HG03469 (cell line): ENCODE data around the gene CTNNA3.

Experiments used
- ATAC-seq: cut with Tn5 transposase; IDR thresholded peaks from one replicate; pipeline ENCODE4 v1.9.1; 2021; ENCODE audit warnings: mild to moderate bottlenecking, moderate library complexity, moderate number of reproducible peaks; ENCODE audit not compliant: unreplicated experiment

CTNNA3 gene

GRCh38 chr10:66192162-66192831 lies 1503.7 kb downstream of the CTNNA3 start:
- no peak for ATAC-seq

GRCh38 chr10:66190413-66190812 lies 1505.6 kb downstream of the CTNNA3 start:
- no peak for ATAC-seq

GRCh38 chr10:66189271-66189670 lies 1506.7 kb downstream of the CTNNA3 start:
- ATAC-seq: no peak

- ATAC-seq: no peak
Measured at GRCh38 chr10:66187053-66187733, 1508.8 kb downstream of the CTNNA3 start.

- ATAC-seq: no peak
Measured at GRCh38 chr10:66183028-66183427, 1513.0 kb downstream of the CTNNA3 start.

- peak; percentile 84 for ATAC-seq
Measured at GRCh38 chr10:66180581-66181318, 1515.2 kb downstream of the CTNNA3 start.

- no peak for ATAC-seq
Measured at GRCh38 chr10:66180021-66180420, 1516.0 kb downstream of the CTNNA3 start.

- no peak for ATAC-seq
Measured at GRCh38 chr10:66176772-66177171, 1519.2 kb downstream of the CTNNA3 start.

- no peak for ATAC-seq
Measured at GRCh38 chr10:66167816-66168215, 1528.2 kb downstream of the CTNNA3 start.

GRCh38 chr10:66162560-66163143 lies 1533.3 kb downstream of the CTNNA3 start:
- ATAC-seq: no peak

- no peak for ATAC-seq
Measured at GRCh38 chr10:66151346-66151745, 1544.6 kb downstream of the CTNNA3 start.

- no peak for ATAC-seq
Measured at GRCh38 chr10:66148312-66148711, 1547.7 kb downstream of the CTNNA3 start.

- no peak for ATAC-seq
Measured at GRCh38 chr10:66144016-66144415, 1552.0 kb downstream of the CTNNA3 start.

- ATAC-seq: no peak
Measured at GRCh38 chr10:66102756-66103155, 1593.2 kb downstream of the CTNNA3 start.

- no peak for ATAC-seq
Measured at GRCh38 chr10:66098595-66099480, 1597.2 kb downstream of the CTNNA3 start.

- ATAC-seq: no peak
Measured at GRCh38 chr10:66095610-66096009, 1600.4 kb downstream of the CTNNA3 start.

- ATAC-seq: no peak
Measured at GRCh38 chr10:66085906-66086305, 1610.1 kb downstream of the CTNNA3 start.

GRCh38 chr10:66071907-66072306 lies 1624.1 kb downstream of the CTNNA3 start:
- no peak for ATAC-seq

- no peak for ATAC-seq
Measured at GRCh38 chr10:66058594-66058993, 1637.4 kb downstream of the CTNNA3 start.

GRCh38 chr10:66049335-66049734 lies 1646.7 kb downstream of the CTNNA3 start:
- ATAC-seq: no peak
